Activated B cell treated with CpG ODN at 0.5 μM for 24 hours (primary cell): ENCODE results near the gene PCDH9. TPM values are rescaled to one million over a fixed set of nuclear protein-coding genes. Genes with fewer than 3 reads are reported as not detected.
"Not testable (repeated sequence)": the region's sequence is repeated elsewhere in the genome, so short reads cannot be mapped to it uniquely, and the experiment has no call there.

Source experiments
- ATAC-seq: fragments of 200-7000 bp; cut with Tn5 transposase; one replicate; pipeline ENCODE4 v1.10.0; 2021; ENCODE audit warnings: low read depth, mild to moderate bottlenecking, moderate library complexity
- CTCF ChIA-PET: fragments of 350-600 bp; sonication (Branson Sonifier 250); formaldehyde crosslinking; loops from one replicate; lab custom pipeline; 2021; ENCODE audit warnings: antibody characterized with exemption; lab: Charles Lee
- POLR2A ChIA-PET: fragments of 350-600 bp; sonication (Branson Sonifier 250); formaldehyde crosslinking; loops from one replicate; lab custom pipeline; 2021; ENCODE audit warnings: antibody characterized with exemption; lab: Charles Lee
- DNase-seq: peaks from one replicate; pipeline ENCODE4 v3.0.0; 2022
- H3K27ac Mint-ChIP-seq: one replicate; pipeline ENCODE4 v1.8.0; 2020; ENCODE audit warnings: mixed read lengths
- H3K27me3 Mint-ChIP-seq: one replicate; pipeline ENCODE4 v1.8.0; 2021; ENCODE audit warnings: mixed read lengths
- H3K36me3 Mint-ChIP-seq: one replicate; pipeline ENCODE4 v1.8.0; 2021; ENCODE audit warnings: low read depth, mixed read lengths
- H3K4me1 Mint-ChIP-seq: one replicate; pipeline ENCODE4 v1.8.0; 2021; ENCODE audit warnings: mixed read lengths
- H3K4me3 Mint-ChIP-seq: one replicate; pipeline ENCODE4 v1.8.0; 2020; ENCODE audit warnings: mild to moderate bottlenecking, mixed read lengths
- H3K9me3 Mint-ChIP-seq: one replicate; pipeline ENCODE4 v1.8.0; 2020; ENCODE audit warnings: mixed read lengths
- intact Hi-C: fragments of 100-400 bp; cut with micrococcal nuclease; formaldehyde crosslinking; loops from one replicate; pipeline ENCODE4 v1.15.1; 2024
- total RNA-seq: library from RNA; stranded (reverse); gene quantifications from 2 replicates; pipeline ENCODE4 v1.2.3, GENCODE V29; 2022
- TF ChIP-seq, protein P1 (sequence below): fragments of 200-600 bp; IDR thresholded peaks from one replicate; pipeline ENCODE4 v1.8.0; 2022; ENCODE audit warnings: antibody characterized with exemption, mild to moderate bottlenecking

PCDH9 gene
- total RNA-seq, 1 donor from 2014 or later: 6.4 TPM

DNA sequence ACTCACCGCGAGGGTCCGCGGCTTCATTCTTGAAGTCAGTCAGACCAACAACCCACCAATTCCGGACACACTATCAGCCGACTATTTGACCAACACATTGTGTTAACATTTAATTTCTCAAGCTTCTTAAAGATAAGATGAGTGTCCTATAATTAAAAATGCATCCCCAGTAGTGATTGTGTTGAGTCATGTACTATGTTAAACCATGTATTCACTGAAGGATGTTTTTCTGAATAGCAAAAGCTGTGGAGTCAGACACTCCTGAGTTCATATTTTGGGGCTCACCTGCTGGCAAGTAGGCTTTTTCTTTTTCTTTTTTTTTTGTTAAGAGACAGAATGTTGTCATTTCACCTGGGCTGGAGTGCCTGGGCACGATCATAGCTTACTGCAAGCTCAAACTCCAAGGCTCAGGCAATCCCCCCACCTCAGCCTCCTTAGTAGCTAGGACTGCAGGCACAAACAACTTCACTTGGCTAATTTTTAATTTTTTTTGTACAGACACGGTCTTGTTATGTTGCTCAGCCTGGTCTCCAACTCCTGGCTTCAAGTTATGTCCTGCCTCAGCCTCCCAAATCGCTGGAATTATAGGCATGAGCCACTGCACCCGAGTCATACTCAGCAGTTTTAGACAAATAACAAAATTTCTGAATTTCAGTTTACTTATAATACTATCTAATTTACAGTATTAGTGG is 606.9 kb downstream of the PCDH9 start:
- TF ChIP-seq, protein P1, sequence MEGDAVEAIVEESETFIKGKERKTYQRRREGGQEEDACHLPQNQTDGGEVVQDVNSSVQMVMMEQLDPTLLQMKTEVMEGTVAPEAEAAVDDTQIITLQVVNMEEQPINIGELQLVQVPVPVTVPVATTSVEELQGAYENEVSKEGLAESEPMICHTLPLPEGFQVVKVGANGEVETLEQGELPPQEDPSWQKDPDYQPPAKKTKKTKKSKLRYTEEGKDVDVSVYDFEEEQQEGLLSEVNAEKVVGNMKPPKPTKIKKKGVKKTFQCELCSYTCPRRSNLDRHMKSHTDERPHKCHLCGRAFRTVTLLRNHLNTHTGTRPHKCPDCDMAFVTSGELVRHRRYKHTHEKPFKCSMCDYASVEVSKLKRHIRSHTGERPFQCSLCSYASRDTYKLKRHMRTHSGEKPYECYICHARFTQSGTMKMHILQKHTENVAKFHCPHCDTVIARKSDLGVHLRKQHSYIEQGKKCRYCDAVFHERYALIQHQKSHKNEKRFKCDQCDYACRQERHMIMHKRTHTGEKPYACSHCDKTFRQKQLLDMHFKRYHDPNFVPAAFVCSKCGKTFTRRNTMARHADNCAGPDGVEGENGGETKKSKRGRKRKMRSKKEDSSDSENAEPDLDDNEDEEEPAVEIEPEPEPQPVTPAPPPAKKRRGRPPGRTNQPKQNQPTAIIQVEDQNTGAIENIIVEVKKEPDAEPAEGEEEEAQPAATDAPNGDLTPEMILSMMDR: no peak
- DNase-seq: no peak
- H3K27ac Mint-ChIP-seq: no peak overlapping the region
- H3K36me3 Mint-ChIP-seq: no peaks in the 10 kb centered on the region
- intact Hi-C loops: no loop called here
- H3K4me1 Mint-ChIP-seq: no peaks in the 10 kb centered on the region
- CTCF ChIA-PET: interaction anchor here (1.0 to 1.4 kb wide), 3 partner anchors 36 to 371 kb away, joined by 3 to 4 read pairs (median 3); no protein-coding TSS in a partner anchor
- H3K27me3 Mint-ChIP-seq: no peaks in the 10 kb centered on the region
- ATAC-seq: no peak
- POLR2A ChIA-PET: interaction anchor here (0.6 kb wide), 1 partner anchor 21 kb away, joined by 3 read pairs; no protein-coding TSS in a partner anchor
- H3K4me3 Mint-ChIP-seq: no peak overlapping the region
- H3K9me3 Mint-ChIP-seq: peaks cover 4% of the 10 kb centered on the region

DNA sequence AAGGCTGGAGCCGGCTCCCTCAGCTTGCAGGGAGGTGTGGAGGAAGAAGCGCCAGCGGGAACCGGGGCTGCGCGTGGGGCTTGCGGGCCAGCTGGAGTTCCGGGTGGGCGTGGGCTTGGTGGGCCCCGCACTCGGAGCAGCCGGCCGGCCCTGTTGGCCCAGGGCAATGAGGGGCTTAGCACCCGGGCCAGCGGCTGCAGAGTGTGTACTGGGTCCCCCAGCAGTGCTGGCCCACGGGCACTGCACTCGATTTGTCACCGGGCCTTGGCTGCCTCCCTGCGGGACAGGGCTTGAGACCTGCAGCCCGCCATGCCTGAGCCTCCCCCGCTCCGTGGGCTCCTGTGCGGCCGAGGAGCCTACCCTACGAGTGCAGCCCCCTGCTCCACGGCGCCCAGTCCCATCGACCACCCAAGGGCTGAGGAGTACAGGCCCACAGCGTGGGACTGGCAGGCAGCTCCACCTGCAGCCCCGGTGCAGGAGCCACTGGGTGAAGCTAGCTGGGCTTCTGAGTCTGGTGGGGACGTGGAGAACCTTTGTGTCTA is 608.2 kb downstream of the PCDH9 start:
- H3K9me3 Mint-ChIP-seq, H3K27ac Mint-ChIP-seq, H3K27me3 Mint-ChIP-seq, ATAC-seq, DNase-seq, H3K36me3 Mint-ChIP-seq, H3K4me1 Mint-ChIP-seq, H3K4me3 Mint-ChIP-seq, POLR2A ChIA-PET, intact Hi-C loops: not testable (repeated sequence)
- CTCF ChIA-PET: interaction anchor here (1.4 to 4.6 kb wide), 2 partner anchors 67 to 372 kb away, joined by 4 to 50 read pairs; no protein-coding TSS in a partner anchor

DNA sequence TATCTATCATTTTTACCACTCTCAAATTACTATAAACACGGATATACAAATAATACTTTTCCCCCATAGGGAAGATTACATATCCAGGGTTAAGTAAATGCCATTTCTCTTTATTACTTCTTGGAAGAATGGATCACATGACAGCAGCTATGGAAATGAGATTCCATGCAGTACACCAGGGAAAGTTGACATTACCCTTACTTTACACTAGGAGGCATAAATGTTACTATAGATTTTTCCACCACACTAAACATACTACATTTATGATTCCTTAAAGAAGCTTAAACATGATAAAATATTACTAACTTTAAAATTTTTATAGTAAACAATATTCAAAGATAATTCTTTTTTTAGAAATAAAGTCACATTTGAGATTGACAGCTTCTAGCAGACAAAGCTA is 611.4 kb downstream of the PCDH9 start:
- Mint-ChIP-seq H3K27ac (no peak overlapping the region), H3K36me3 (no peaks in the 10 kb centered on the region), H3K9me3 (peaks cover 10% of the 10 kb centered on the region), H3K4me1 (no peaks in the 10 kb centered on the region), H3K27me3 (no peaks in the 10 kb centered on the region), H3K4me3 (no peak overlapping the region)
- DNase-seq (no peak), ATAC-seq (peak; percentile 56)
- ChIA-PET POLR2A (interaction anchor here (0.7 kb wide), 1 partner anchor 38 kb away, joined by 3 read pairs; no protein-coding TSS in a partner anchor), CTCF (interaction anchor here (0.6 to 4.6 kb wide), 12 partner anchors 10 to 619 kb away, joined by 3 to 50 read pairs (median 4); no protein-coding TSS in a partner anchor)
- intact Hi-C loops: loop anchor here (1.0 to 5.0 kb wide), 5 partner anchors 41 to 619 kb away; no protein-coding TSS in a partner anchor
- TF ChIP-seq, protein P1: no peak

DNA sequence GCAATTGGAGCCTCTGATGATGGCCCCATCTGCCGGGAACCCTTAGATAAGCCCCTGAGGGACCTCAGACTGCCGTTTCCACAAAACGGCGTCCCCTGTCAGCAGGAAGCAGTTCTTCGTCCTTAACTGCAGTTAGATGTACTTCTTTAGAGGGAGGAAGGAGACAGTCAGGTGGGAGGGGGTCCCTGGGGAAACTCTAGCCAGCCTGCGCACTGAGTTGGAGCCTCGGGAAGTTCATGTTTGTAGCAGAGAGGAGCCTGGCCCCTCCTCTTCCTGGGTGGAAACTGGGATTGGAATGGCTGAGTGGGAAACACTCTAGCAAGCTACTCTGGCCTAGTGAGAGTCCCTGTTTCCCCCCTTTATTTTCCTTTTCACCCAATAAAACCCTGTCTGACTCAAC is 612.4 kb downstream of the PCDH9 start:
- ATAC-seq: no peak
- ChIA-PET POLR2A (no interaction called here), CTCF (interaction anchor here (1.0 to 4.6 kb wide), 5 partner anchors 42 to 611 kb away, joined by 4 to 50 read pairs (median 8); no protein-coding TSS in a partner anchor)
- H3K36me3 Mint-ChIP-seq: no peaks in the 10 kb centered on the region
- DNase-seq: no peak
- intact Hi-C loops: loop anchor here (1.0 to 5.0 kb wide), 5 partner anchors 42 to 620 kb away; no protein-coding TSS in a partner anchor
- no peaks in the 10 kb centered on the region for H3K27me3 Mint-ChIP-seq
- H3K9me3 Mint-ChIP-seq: peaks cover 7% of the 10 kb centered on the region
- TF ChIP-seq, protein P1: no peak
- H3K4me3 Mint-ChIP-seq: no peak overlapping the region
- no peaks in the 10 kb centered on the region for H3K4me1 Mint-ChIP-seq
- H3K27ac Mint-ChIP-seq: no peak overlapping the region

DNA sequence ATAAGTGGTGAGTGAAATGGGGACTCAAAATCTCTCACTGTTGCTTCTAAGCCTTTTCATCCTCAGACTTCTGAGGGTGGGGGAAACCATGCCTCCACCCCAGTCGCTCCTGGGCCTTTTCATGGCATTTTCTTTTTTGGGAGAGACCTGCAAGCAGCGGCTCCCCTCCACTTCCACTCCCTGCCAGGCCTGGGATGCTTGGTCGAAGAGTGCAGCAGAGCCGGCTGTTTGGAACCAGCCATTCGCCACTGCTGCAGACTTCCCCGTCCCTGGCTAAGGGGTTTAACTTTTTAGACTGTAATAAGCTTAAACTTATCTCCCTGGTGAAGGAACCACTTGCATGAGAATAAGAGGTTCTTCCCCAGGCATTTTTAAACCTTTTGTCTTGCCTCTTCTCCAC is 617.2 kb downstream of the PCDH9 start:
- Mint-ChIP-seq H3K9me3 (peaks cover 6% of the 10 kb centered on the region), H3K27ac (no peak overlapping the region), H3K4me1 (no peaks in the 10 kb centered on the region), H3K4me3 (no peak overlapping the region), H3K36me3 (no peaks in the 10 kb centered on the region), H3K27me3 (no peaks in the 10 kb centered on the region)
- ChIA-PET CTCF (no interaction called here), POLR2A (no interaction called here)
- TF ChIP-seq, protein P1: no peak
- intact Hi-C loops: no loop called here
- DNase-seq: no peak
- ATAC-seq: no peak
